ENCODE measurements around the gene KDM4B. TPM values are rescaled to one million over a fixed set of nuclear protein-coding genes. Genes with fewer than 3 reads are reported as not detected.

The KDM4B gene
- total RNA-seq, 2 donors from 2014 or later, result 22.2 to 27.8 TPM

GRCh38 chr19:4980838-4981680 is 12.1 kb downstream of the KDM4B start:
- DNase-seq, result no peak
- ATAC-seq, result no peak
- intact Hi-C loops (cut with DNase I), result no loop called here

GRCh38 chr19:4981681-4981958 is 12.7 kb downstream of the KDM4B start:
- intact Hi-C loops (cut with DNase I), result no loop called here
- ATAC-seq (no peak), DNase-seq (no peak)

GRCh38 chr19:4983346-4984105 is 14.6 kb downstream of the KDM4B start:
- ATAC-seq (peak; percentile 13 to 34), DNase-seq (peak; percentile 11)
- intact Hi-C loops (cut with DNase I), result no loop called here

GRCh38 chr19:4984106-4984380 is 15.1 kb downstream of the KDM4B start:
- intact Hi-C loops (cut with DNase I), result no loop called here
- no peak for DNase-seq
- no peak for ATAC-seq

GRCh38 chr19:4984438-4984990 is 15.6 kb downstream of the KDM4B start:
- no peak for ATAC-seq
- DNase-seq, result peak; percentile 7
- intact Hi-C loops (cut with DNase I), result no loop called here

GRCh38 chr19:4985551-4985991 is 16.7 kb downstream of the KDM4B start:
- ATAC-seq (no peak), DNase-seq (no peak)
- intact Hi-C loops (cut with DNase I), result no loop called here

- DNase-seq, result no peak
- intact Hi-C loops (cut with DNase I), result no loop called here
- no peak for ATAC-seq
Observed at GRCh38 chr19:4986056-4986455, 17.1 kb downstream of the KDM4B start.

GRCh38 chr19:4986471-4986891 is 17.6 kb downstream of the KDM4B start:
- ATAC-seq, result no peak
- DNase-seq, result no peak
- intact Hi-C loops (cut with DNase I), result no loop called here

- no peak for ATAC-seq
- intact Hi-C loops (cut with DNase I), result no loop called here
- no peak for DNase-seq
Observed at GRCh38 chr19:4987256-4987655, 18.3 kb downstream of the KDM4B start.

- ATAC-seq (peak in 1 of 2 donors; percentile 6), DNase-seq (no peak)
- intact Hi-C loops (cut with DNase I), result no loop called here
Observed at GRCh38 chr19:4987692-4988370, 18.9 kb downstream of the KDM4B start.

GRCh38 chr19:4988770-4989251 is 19.9 kb downstream of the KDM4B start:
- DNase-seq, result peak; percentile 83
- ATAC-seq, result peak; percentile 70 to 86
- intact Hi-C loops (cut with DNase I), result no loop called here

GRCh38 chr19:4990306-4990705 is 21.4 kb downstream of the KDM4B start:
- DNase-seq (no peak), ATAC-seq (no peak)
- intact Hi-C loops (cut with DNase I), result no loop called here

GRCh38 chr19:4991538-4991937 is 22.6 kb downstream of the KDM4B start:
- intact Hi-C loops (cut with DNase I), result no loop called here
- ATAC-seq, result no peak
- DNase-seq, result no peak

- intact Hi-C loops (cut with DNase I), result no loop called here
- no peak for DNase-seq
- ATAC-seq, result no peak
Observed at GRCh38 chr19:4991996-4992698, 23.2 kb downstream of the KDM4B start.

GRCh38 chr19:4993683-4994082 is 24.8 kb downstream of the KDM4B start:
- no peak for ATAC-seq
- intact Hi-C loops (cut with DNase I), result no loop called here
- DNase-seq, result no peak

- intact Hi-C loops (cut with DNase I), result no loop called here
- DNase-seq (no peak), ATAC-seq (no peak)
Observed at GRCh38 chr19:4996701-4997100, 27.8 kb downstream of the KDM4B start.

- DNase-seq, result no peak
- intact Hi-C loops (cut with DNase I), result no loop called here
- ATAC-seq, result no peak
Observed at GRCh38 chr19:4997297-4997696, 28.4 kb downstream of the KDM4B start.

GRCh38 chr19:5000120-5000611 is 31.3 kb downstream of the KDM4B start:
- ATAC-seq (no peak), DNase-seq (no peak)
- intact Hi-C loops (cut with DNase I), result no loop called here

GRCh38 chr19:5001615-5002014 is 32.7 kb downstream of the KDM4B start:
- ATAC-seq (no peak), DNase-seq (no peak)
- intact Hi-C loops (cut with DNase I), result no loop called here
